PC-9 (cell line): ENCODE measurements around the gene FBXO34.

Experiments used
- CTCF ChIP-seq: fragments of 200-600 bp; sonication (generic); conservative IDR thresholded peaks from 2 replicates; pipeline ENCODE4 v1.6.1; 2017; ENCODE audit warnings: mixed run types, antibody characterized with exemption, mild to moderate bottlenecking, moderate library complexity
- EZH2 ChIP-seq: fragments of 200-600 bp; sonication (generic); IDR thresholded peaks from 2 replicates; pipeline ENCODE4 v1.8.0; 2017; ENCODE audit warnings: antibody characterized with exemption, low read depth

DNA sequence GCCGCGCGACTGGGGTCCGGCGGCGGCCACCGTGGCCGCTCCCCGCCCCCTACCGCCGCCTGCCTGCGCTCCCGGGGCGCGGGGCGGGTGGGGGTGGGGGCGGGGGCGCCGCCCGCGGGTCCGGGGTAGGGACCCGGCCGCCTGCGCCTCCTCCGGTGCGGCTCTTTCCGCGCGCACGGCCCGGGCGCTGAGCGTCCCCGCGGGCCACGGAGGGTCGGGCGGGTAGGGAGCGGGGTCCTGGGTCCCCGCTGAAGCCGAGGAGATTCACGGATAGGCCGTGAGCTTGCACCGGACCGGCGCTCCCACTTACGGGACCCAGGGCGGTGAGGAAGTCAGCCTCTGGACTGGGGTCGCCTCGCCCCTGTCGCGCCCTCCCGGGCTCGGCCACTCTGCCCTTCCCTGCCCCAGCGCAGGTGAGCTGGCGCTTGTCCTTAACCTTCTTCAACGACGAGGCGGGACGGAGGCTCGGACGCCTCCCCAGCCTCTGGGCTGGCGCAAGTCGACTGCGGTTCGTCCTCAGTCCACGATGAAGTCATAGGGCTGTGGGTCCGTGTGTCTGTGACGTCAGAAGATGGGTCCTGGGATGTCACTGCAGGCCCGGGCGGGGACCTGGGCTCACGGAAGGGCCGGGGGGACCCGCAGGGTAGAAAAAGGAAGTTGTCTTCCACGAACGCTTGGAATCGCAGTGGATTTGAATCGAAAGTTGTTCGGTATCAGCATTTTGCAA is 514 bp downstream of the FBXO34 start:
- TF ChIP-seq EZH2 (no peak), CTCF (no peak)
